Activated naive CD4-positive, alpha-beta T cell treated with anti-CD3 and anti-CD28 coated beads, Interleukin-2, amount 50 U/mL, for 24 hours (primary cell): ENCODE results near the gene MTFR1L.
A peak's percentile ranks its signal among the peaks of the same experiment; 100 is the strongest.

Source experiments
- H3K27ac Mint-ChIP-seq: one replicate; pipeline ENCODE4 v1.8.0; 2021; ENCODE audit warnings: mild to moderate bottlenecking, mixed read lengths
- H3K27me3 Mint-ChIP-seq: one replicate; pipeline ENCODE4 v1.8.0; 2021; ENCODE audit warnings: mixed read lengths
- H3K36me3 Mint-ChIP-seq: one replicate; pipeline ENCODE4 v1.8.0; 2021; ENCODE audit warnings: mixed read lengths
- H3K4me1 Mint-ChIP-seq: one replicate; pipeline ENCODE4 v1.8.0; 2021; ENCODE audit warnings: mixed read lengths
- H3K4me3 Mint-ChIP-seq: one replicate; pipeline ENCODE4 v1.8.0; 2021; ENCODE audit warnings: mild to moderate bottlenecking, mixed read lengths
- H3K9me3 Mint-ChIP-seq: one replicate; pipeline ENCODE4 v1.8.0; 2021; ENCODE audit warnings: mixed read lengths

The MTFR1L gene

GRCh38 chr1:25784575-25785051, 35.1 kb upstream of the MTFR1L start:
- Mint-ChIP-seq H3K4me1 (peaks cover 2% of the 10 kb centered on the region), H3K27ac (peak overlapping the region; percentile 60), H3K4me3 (no peak overlapping the region), H3K36me3 (peaks cover 10% of the 10 kb centered on the region), H3K27me3 (no peaks in the 10 kb centered on the region), H3K9me3 (no peaks in the 10 kb centered on the region)

- H3K27ac Mint-ChIP-seq: no peak overlapping the region
- no peak overlapping the region for H3K4me3 Mint-ChIP-seq
- H3K27me3 Mint-ChIP-seq: no peaks in the 10 kb centered on the region
- H3K36me3 Mint-ChIP-seq: peaks cover 14% of the 10 kb centered on the region
- H3K4me1 Mint-ChIP-seq: no peaks in the 10 kb centered on the region
- H3K9me3 Mint-ChIP-seq: no peaks in the 10 kb centered on the region
Observed at GRCh38 chr1:25785333-25786067, 34.3 kb upstream of the MTFR1L start.

- Mint-ChIP-seq H3K4me3 (no peak overlapping the region), H3K27ac (peak overlapping the region; percentile 74), H3K4me1 (no peaks in the 10 kb centered on the region)
Observed at GRCh38 chr1:25786887-25787759, 32.6 kb upstream of the MTFR1L start.

GRCh38 chr1:25787760-25788166, 32.0 kb upstream of the MTFR1L start:
- H3K4me1 Mint-ChIP-seq: peaks cover 2% of the 10 kb centered on the region
- no peaks in the 10 kb centered on the region for H3K27me3 Mint-ChIP-seq
- no peak overlapping the region for H3K27ac Mint-ChIP-seq
- H3K4me3 Mint-ChIP-seq: no peak overlapping the region
- H3K36me3 Mint-ChIP-seq: peaks cover 13% of the 10 kb centered on the region
- H3K9me3 Mint-ChIP-seq: no peaks in the 10 kb centered on the region

More at GRCh38 chr1:25786887-25787759, 32.6 kb upstream of the MTFR1L start:
- H3K9me3 Mint-ChIP-seq: no peaks in the 10 kb centered on the region
- H3K36me3 Mint-ChIP-seq: peaks cover 14% of the 10 kb centered on the region
- no peaks in the 10 kb centered on the region for H3K27me3 Mint-ChIP-seq

- H3K4me1 Mint-ChIP-seq: peaks cover 24% of the 10 kb centered on the region
- no peak overlapping the region for H3K27ac Mint-ChIP-seq
- no peaks in the 10 kb centered on the region for H3K27me3 Mint-ChIP-seq
- H3K9me3 Mint-ChIP-seq: no peaks in the 10 kb centered on the region
- no peak overlapping the region for H3K4me3 Mint-ChIP-seq
- H3K36me3 Mint-ChIP-seq: peaks cover 8% of the 10 kb centered on the region
Observed at GRCh38 chr1:25790472-25790871, 29.3 kb upstream of the MTFR1L start.

GRCh38 chr1:25792115-25792514, 27.6 kb upstream of the MTFR1L start:
- Mint-ChIP-seq H3K36me3 (peaks cover 8% of the 10 kb centered on the region), H3K9me3 (no peaks in the 10 kb centered on the region), H3K27ac (peak overlapping the region; percentile 39)

GRCh38 chr1:25793585-25794170, 26.1 kb upstream of the MTFR1L start:
- peaks cover 56% of the 10 kb centered on the region for H3K4me1 Mint-ChIP-seq
- H3K27ac Mint-ChIP-seq: peak overlapping the region; percentile 43
- H3K27me3 Mint-ChIP-seq: no peaks in the 10 kb centered on the region
- peaks cover 6% of the 10 kb centered on the region for H3K36me3 Mint-ChIP-seq
- H3K4me3 Mint-ChIP-seq: no peak overlapping the region
- no peaks in the 10 kb centered on the region for H3K9me3 Mint-ChIP-seq

More at GRCh38 chr1:25792115-25792514, 27.6 kb upstream of the MTFR1L start:
- no peak overlapping the region for H3K4me3 Mint-ChIP-seq
- peaks cover 40% of the 10 kb centered on the region for H3K4me1 Mint-ChIP-seq
- no peaks in the 10 kb centered on the region for H3K27me3 Mint-ChIP-seq

- Mint-ChIP-seq H3K27ac (peak overlapping the region; percentile 56), H3K4me3 (no peak overlapping the region), H3K27me3 (no peaks in the 10 kb centered on the region), H3K4me1 (peaks cover 59% of the 10 kb centered on the region), H3K36me3 (peaks cover 6% of the 10 kb centered on the region), H3K9me3 (no peaks in the 10 kb centered on the region)
Observed at GRCh38 chr1:25794325-25794724, 25.4 kb upstream of the MTFR1L start.

- peaks cover 4% of the 10 kb centered on the region for H3K36me3 Mint-ChIP-seq
- H3K4me1 Mint-ChIP-seq: peaks cover 64% of the 10 kb centered on the region
- H3K27ac Mint-ChIP-seq: peak overlapping the region; percentile 81
- no peaks in the 10 kb centered on the region for H3K27me3 Mint-ChIP-seq
- no peaks in the 10 kb centered on the region for H3K9me3 Mint-ChIP-seq
- no peak overlapping the region for H3K4me3 Mint-ChIP-seq
Observed at GRCh38 chr1:25795211-25795610, 24.5 kb upstream of the MTFR1L start.

GRCh38 chr1:25795946-25796810, 23.6 kb upstream of the MTFR1L start:
- peaks cover 2% of the 10 kb centered on the region for H3K36me3 Mint-ChIP-seq
- peaks cover 72% of the 10 kb centered on the region for H3K4me1 Mint-ChIP-seq
- no peaks in the 10 kb centered on the region for H3K9me3 Mint-ChIP-seq
- no peaks in the 10 kb centered on the region for H3K27me3 Mint-ChIP-seq
- H3K4me3 Mint-ChIP-seq: peak overlapping the region; percentile 71
- peak overlapping the region; percentile 93 for H3K27ac Mint-ChIP-seq

GRCh38 chr1:25796811-25797458, 22.8 kb upstream of the MTFR1L start:
- peak overlapping the region; percentile 93 for H3K27ac Mint-ChIP-seq
- H3K4me1 Mint-ChIP-seq: peaks cover 79% of the 10 kb centered on the region
- H3K9me3 Mint-ChIP-seq: no peaks in the 10 kb centered on the region
- H3K27me3 Mint-ChIP-seq: no peaks in the 10 kb centered on the region
- peaks cover 2% of the 10 kb centered on the region for H3K36me3 Mint-ChIP-seq
- peak overlapping the region; percentile 71 for H3K4me3 Mint-ChIP-seq

- H3K27me3 Mint-ChIP-seq: no peaks in the 10 kb centered on the region
- peaks cover 2% of the 10 kb centered on the region for H3K36me3 Mint-ChIP-seq
- peak overlapping the region; percentile 87 for H3K27ac Mint-ChIP-seq
- no peaks in the 10 kb centered on the region for H3K9me3 Mint-ChIP-seq
- peaks cover 86% of the 10 kb centered on the region for H3K4me1 Mint-ChIP-seq
- H3K4me3 Mint-ChIP-seq: peak overlapping the region; percentile 52
Observed at GRCh38 chr1:25797939-25798338, 21.8 kb upstream of the MTFR1L start.

- Mint-ChIP-seq H3K27ac (peak overlapping the region; percentile 87), H3K4me3 (peak overlapping the region; percentile 79), H3K9me3 (no peaks in the 10 kb centered on the region), H3K36me3 (peaks cover 2% of the 10 kb centered on the region), H3K4me1 (peaks cover 85% of the 10 kb centered on the region), H3K27me3 (no peaks in the 10 kb centered on the region)
Observed at GRCh38 chr1:25798666-25799351, 20.9 kb upstream of the MTFR1L start.

GRCh38 chr1:25799352-25799934, 20.3 kb upstream of the MTFR1L start:
- H3K4me3 Mint-ChIP-seq: peak overlapping the region; percentile 79
- no peaks in the 10 kb centered on the region for H3K27me3 Mint-ChIP-seq
- peaks cover 84% of the 10 kb centered on the region for H3K4me1 Mint-ChIP-seq
- no peaks in the 10 kb centered on the region for H3K9me3 Mint-ChIP-seq
- peaks cover 2% of the 10 kb centered on the region for H3K36me3 Mint-ChIP-seq
- H3K27ac Mint-ChIP-seq: peak overlapping the region; percentile 55
